HS-27A (cell line): ENCODE results near the gene FBXW9.
"Not testable (repeated sequence)": the region's sequence is repeated elsewhere in the genome, so short reads cannot be mapped to it uniquely, and the experiment has no call there.

ENCODE experiments used
- DNase-seq: peaks from one replicate; pipeline ENCODE4 v3.0.0-alpha.2; 2012; ENCODE audit warnings: low read depth, missing footprints

Gene FBXW9

GRCh38 chr19:12652219-12652618 lies 44.2 kb downstream of the FBXW9 start:
- DNase-seq: no peak

- DNase-seq: no peak
These were observed 46.5 kb downstream of the FBXW9 start for GRCh38 chr19:12649941-12650340.

DNA sequence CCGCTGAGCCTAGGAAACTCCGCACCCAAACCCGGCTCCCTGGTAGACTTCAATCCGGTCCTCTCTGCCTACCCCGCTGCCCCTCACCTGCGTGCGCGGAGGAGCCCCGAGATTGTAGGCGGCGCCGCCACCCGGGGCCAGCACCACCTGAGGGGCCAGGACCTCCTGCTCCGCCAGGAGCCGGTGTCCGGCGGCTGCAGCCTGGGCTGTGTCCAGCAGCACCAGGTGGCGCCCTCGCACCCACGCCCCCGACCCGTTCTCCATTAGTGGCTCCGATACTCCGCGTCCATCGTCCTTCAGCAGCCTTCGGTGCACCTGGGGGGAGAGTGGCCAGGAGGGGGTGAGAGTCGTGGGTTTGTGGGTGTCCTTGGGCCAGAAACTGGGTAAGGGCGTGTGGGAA lies 48.3 kb downstream of the FBXW9 start:
- DNase-seq: no peak

DNA sequence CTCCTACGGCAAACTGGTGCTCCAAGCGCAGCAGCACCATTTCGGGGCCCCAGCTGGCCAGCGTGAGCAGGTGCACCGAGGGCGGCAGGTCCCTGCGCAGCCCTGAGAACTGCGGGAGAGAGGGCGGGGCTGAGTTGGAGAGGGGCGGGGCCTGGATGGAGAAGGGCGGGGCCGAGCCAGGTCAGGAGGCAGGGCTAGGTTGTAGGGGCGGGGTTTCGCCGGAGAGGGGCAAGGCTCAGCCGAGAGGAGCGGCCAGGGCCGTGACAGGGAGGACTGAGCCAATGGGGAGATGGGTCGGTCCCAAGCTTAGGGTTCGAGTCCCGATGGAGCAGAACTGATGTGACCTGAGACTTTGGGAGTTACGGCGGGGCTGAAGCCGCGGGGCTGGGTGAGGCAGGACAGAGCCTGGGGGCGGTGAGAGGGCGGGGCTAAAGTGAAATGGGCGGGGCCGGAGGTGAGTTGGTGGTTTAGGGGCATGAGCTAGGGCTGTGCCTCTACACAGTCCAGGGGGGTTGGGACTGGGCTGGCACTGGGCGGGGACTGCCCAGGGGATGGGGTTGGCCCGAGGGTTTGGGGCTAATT lies 48.9 kb downstream of the FBXW9 start:
- DNase-seq: no peak

GRCh38 chr19:12647047-12647446 lies 49.4 kb downstream of the FBXW9 start:
- DNase-seq: no peak

- DNase-seq: no peak
These were observed 49.9 kb downstream of the FBXW9 start for GRCh38 chr19:12646551-12646950.

DNA sequence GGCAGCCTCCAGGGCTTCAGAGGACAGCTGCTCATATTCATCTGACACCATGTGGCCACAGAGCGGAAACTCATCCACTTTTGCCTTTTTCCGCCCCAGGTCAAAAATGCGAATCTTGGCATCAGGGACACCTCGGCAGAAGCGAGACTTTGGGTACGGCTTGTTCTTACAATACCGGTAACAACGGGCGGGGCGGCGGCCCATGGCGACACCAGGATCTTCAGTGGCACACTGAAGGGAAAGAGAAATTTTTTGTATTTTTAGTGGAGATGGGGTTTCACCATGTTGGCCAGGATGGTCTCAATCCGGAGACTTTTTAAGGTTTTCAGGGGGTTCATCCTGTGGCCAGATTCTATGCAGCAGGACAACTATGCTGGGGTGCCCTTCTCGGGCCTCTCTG lies 52.7 kb downstream of the FBXW9 start:
- not testable (repeated sequence) for DNase-seq

DNA sequence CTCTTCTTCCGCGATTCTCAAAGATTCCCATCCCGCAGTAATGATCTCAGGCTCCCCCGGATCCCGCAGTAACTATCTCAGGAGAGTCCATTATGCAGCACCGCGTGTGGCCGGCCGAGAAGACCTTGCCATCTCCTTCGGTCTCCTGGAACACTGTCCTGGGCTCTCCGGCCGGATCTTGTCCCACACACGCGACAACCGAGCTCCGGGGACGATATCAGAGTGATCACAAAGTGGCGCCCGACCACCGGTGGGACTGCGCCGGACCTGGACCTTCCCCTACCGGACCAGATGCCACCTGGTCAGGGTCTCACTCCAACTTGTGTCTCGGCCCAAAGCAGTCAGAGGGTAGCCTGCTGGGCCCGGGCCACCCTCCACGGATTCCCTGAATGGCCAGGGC lies 53.9 kb downstream of the FBXW9 start:
- DNase-seq: no peak

- DNase-seq: no peak
These were observed 55.0 kb downstream of the FBXW9 start for GRCh38 chr19:12641456-12641855.

DNA sequence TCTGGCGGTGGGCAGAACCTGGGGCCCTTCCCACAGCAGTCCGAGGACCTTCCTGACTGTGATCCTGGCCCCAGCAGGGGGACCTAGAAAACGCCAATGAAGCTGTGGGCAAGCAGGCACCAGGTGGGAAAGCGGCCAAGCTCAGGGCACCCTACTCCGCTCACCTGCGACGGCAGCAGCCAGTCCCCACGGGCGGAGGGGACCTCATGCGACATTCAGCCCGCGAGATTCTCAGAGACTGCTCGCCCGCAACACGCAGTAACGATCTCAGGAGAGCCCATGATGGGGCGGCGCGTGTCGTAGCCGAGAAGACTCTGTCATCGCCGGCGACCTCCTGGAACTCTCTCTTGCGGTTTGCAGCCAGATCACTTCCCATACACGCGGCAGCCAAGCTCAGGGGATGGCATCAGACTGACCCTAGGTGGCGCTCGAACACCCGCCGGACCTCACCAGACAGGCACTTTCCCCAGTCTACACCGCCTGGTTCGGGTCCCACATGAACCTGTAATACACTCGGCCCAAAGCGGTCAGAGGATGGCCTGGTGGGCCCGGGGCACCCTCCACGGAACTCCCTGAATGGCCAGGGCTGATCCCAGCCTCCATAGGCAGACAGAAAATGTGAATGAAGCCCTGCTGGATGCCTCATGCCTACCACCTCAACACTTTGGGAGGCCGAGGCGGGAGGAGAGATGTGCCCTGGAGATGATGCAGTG lies 56.4 kb downstream of the FBXW9 start:
- DNase-seq: no peak
